Lung (tissue), 12 donors: ENCODE results near the gene ZNF281. TPM values are rescaled to one million over a fixed set of nuclear protein-coding genes. Genes with fewer than 3 reads are reported as not detected.

ENCODE experiments used
- ATAC-seq: fragments of 200-7000 bp; cut with Tn5 transposase; one replicate; pipeline ENCODE4 v1.9.1; 2020; ENCODE audit warnings: moderate number of reproducible peaks; ENCODE audit not compliant: insufficient read depth, low FRiP score
- DNase-seq, 3 donors: peaks; one replicate each; pipeline ENCODE4 v3.0.0-alpha.2; 2013 to 2017
- H3K27ac ChIP-seq, 2 donors: one replicate each; pipeline ENCODE4 v1.5.1; 2013; ENCODE audit warnings: mild to moderate bottlenecking in 2 of 2, moderate library complexity in 2 of 2, control low read depth in 1 of 2, inconsistent platforms in 1 of 2, low read depth in 1 of 2, low read length in 1 of 2
- H3K27me3 ChIP-seq, 3 donors: one replicate each; pipeline ENCODE4 v1.5.1; 2013; ENCODE audit warnings: low read length in 2 of 3; ENCODE audit not compliant: control insufficient read depth in 3 of 3, insufficient read depth in 3 of 3
- H3K36me3 ChIP-seq, 4 donors: one replicate each; pipeline ENCODE4 v1.5.1; 2013; ENCODE audit warnings: low read length in 4 of 4, mild to moderate bottlenecking in 1 of 4, moderate library complexity in 1 of 4; ENCODE audit not compliant: control insufficient read depth in 4 of 4, insufficient read depth in 4 of 4
- H3K4me1 ChIP-seq, 5 donors: one replicate each; pipeline ENCODE4 v1.5.1; 2013; ENCODE audit warnings: low read length in 5 of 5, mild to moderate bottlenecking in 2 of 5, moderate library complexity in 1 of 5; ENCODE audit not compliant: control insufficient read depth in 5 of 5, insufficient read depth in 5 of 5
- H3K4me3 ChIP-seq: one replicate; pipeline ENCODE4 v1.5.1; 2013; ENCODE audit warnings: mild to moderate bottlenecking, control low read depth, moderate library complexity
- H3K9ac ChIP-seq, 2 donors: one replicate each; pipeline ENCODE4 v1.5.1; 2013; ENCODE audit warnings: low read length in 2 of 2, control low read depth in 1 of 2; ENCODE audit not compliant: insufficient read depth in 1 of 2
- H3K9me3 ChIP-seq, 4 donors: one replicate each; pipeline ENCODE4 v1.5.1; 2013; ENCODE audit warnings: low read length in 3 of 4, mild to moderate bottlenecking in 1 of 4, moderate library complexity in 1 of 4; ENCODE audit not compliant: control insufficient read depth in 4 of 4, insufficient read depth in 3 of 4
- CTCF ChIP-seq: IDR thresholded peaks from 2 replicates; pipeline ENCODE4 v1.5.1; 2012; ENCODE audit warnings: mild to moderate bottlenecking; ENCODE audit errors: control extremely low read depth, extremely low read depth
- WGBS, 2 donors: extraction: QIAGEN DNeasy Blood & Tissue Kit; methylation state at CpG; one replicate each; pipeline ENCODE4 v1.1.7; 2013; 5-methylcytosine and 5-hydroxymethylcytosine counted together
- polyA plus RNA-seq, 2 donors: library from polyadenylated mRNA; stranded (reverse); fragments of 200-250 nt; gene quantifications; one replicate each; pipeline ENCODE4 v1.2.1, GENCODE V29; 2013
- total RNA-seq, 2 donors: library from RNA; depleted of rRNA in 1 of 2; stranded (reverse); fragments of >200 nt in 1 of 2; gene quantifications; one replicate each; pipeline ENCODE4 v1.2.1, GENCODE V29; 2014 to 2021
- donor health status: control.
- donor health status: control.
- donor health status: Bipolar disorder and iron deficiency.
- donor health status: healthy.
- donor health status: DM: yes; HTN: yes; CAD: no.

The ZNF281 gene
- total and polyA plus RNA-seq, 4 donors = 5.4 to 24.8 (median 10.9) TPM

DNA sequence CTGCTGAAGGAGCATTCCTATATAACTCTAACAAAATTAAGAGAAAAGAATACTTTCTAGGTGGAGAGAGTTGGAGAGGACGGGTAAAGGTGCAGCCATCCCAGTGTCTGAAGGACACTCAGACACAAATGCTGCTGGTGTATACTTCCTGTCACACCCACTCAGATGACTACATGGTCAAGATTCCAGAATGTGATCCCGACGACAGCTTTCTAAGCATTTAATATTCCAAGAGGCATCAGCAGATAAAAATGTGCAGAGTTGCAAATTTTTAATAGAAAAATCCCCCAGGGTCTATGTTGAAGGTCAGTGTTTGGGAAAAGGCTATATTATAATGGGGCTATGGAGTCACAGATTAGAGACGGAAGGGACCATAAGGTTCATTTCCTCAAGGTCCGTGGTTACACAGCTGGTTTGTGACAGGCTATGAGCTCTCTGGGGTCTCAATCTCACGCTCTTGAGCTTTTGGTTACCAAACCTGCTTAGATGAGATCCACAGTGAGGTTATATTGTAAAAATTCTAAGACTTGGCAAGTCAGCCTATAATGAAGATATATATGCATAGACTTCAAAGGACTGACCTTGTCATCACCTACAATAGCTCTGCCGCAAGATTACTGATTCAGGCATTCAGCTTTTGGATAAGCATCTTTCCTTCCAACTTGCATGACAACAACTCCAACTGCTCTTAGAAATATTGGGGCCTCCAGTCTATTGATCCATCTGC lies 35.1 kb downstream of the ZNF281 start:
- H3K27ac ChIP-seq = no peak overlapping the region
- H3K9ac ChIP-seq = no peak overlapping the region
- no peaks in the 10 kb centered on the region for H3K9me3 ChIP-seq
- peaks cover 0 to 8% (median 2%) of the 10 kb centered on the region in 5 donors for H3K4me1 ChIP-seq
- no peaks in the 10 kb centered on the region for H3K27me3 ChIP-seq
- no peaks in the 10 kb centered on the region for H3K36me3 ChIP-seq
- no peak for DNase-seq
- 62 to 81% methylated on average over 7 of the region's 7 CpGs for WGBS, 2 donors
- no peak overlapping the region for H3K4me3 ChIP-seq
- no peak for ATAC-seq
- no peak for TF ChIP-seq CTCF

DNA sequence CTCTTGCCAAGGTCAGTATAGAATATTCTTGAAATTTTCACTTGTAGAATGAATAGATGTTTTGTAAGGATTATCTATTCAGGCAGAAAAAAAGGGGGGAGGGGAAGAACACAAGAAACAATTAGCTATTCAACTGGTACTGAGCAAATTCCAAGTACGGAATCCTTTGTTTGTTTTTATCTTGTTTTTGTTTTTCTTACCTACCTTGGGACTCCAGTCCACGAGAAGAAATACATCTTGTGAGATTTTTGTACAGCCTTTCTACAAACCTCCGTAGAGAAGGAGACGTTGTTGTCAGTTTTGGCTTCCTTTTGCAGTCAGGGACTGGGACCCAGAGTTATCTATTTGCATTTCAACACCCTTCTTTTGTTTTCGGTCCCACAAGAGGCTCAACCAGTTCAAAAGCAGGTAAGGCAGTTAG lies 36.0 kb downstream of the ZNF281 start:
- Histone ChIP-seq H3K27ac (no peak overlapping the region), H3K9me3 (no peaks in the 10 kb centered on the region), H3K4me3 (no peak overlapping the region), H3K27me3 (no peaks in the 10 kb centered on the region), H3K36me3 (no peaks in the 10 kb centered on the region), H3K9ac (no peak overlapping the region), H3K4me1 (peaks cover 0 to 5% (median 0%) of the 10 kb centered on the region in 5 donors)
- TF ChIP-seq CTCF = no peak
- DNase-seq = no peak
- no peak for ATAC-seq
- 48 to 65% methylated on average over 5 of the region's 5 CpGs for WGBS, 2 donors

GRCh38 chr1:200372885-200373181 lies 37.0 kb downstream of the ZNF281 start:
- no peak overlapping the region for H3K9ac ChIP-seq
- DNase-seq (no peak), ATAC-seq (no peak)
- H3K27me3 ChIP-seq = no peaks in the 10 kb centered on the region
- 63 to 74% methylated on average over 2 of the region's 2 CpGs for WGBS, 2 donors
- TF ChIP-seq CTCF = no peak
- H3K4me3 ChIP-seq = no peak overlapping the region
- peaks cover 0 to 5% (median 0%) of the 10 kb centered on the region in 5 donors for H3K4me1 ChIP-seq
- no peaks in the 10 kb centered on the region for H3K36me3 ChIP-seq
- H3K9me3 ChIP-seq = no peaks in the 10 kb centered on the region
- no peak overlapping the region for H3K27ac ChIP-seq
